Ishikawa (cell line): Measurements from ENCODE around the gene ZBTB21.

Experiments
- CEBPB ChIP-seq: IDR thresholded peaks from 2 replicates; pipeline ENCODE4 v1.6.1; 2012
- CREB1 ChIP-seq: IDR thresholded peaks from 2 replicates; pipeline ENCODE4 v1.6.1; 2012; ENCODE audit warnings: low read depth
- EGR1 ChIP-seq: IDR thresholded peaks from 2 replicates; pipeline ENCODE4 v1.6.1; 2012
- EP300 ChIP-seq: IDR thresholded peaks from 2 replicates; pipeline ENCODE4 v1.6.1; 2012; ENCODE audit warnings: borderline replicate concordance
- FOXM1 ChIP-seq: IDR thresholded peaks from 2 replicates; pipeline ENCODE4 v1.6.1; 2012; ENCODE audit warnings: low read depth, borderline replicate concordance
- NFIC ChIP-seq: IDR thresholded peaks from 2 replicates; pipeline ENCODE4 v1.6.1; 2012
- RAD21 ChIP-seq: IDR thresholded peaks from 2 replicates; pipeline ENCODE4 v1.6.1; 2012; ENCODE audit warnings: low read depth
- TAF1 ChIP-seq: IDR thresholded peaks from 2 replicates; pipeline ENCODE4 v1.6.1; 2012; ENCODE audit warnings: low read depth, mild to moderate bottlenecking
- TCF12 ChIP-seq: IDR thresholded peaks from 2 replicates; pipeline ENCODE4 v1.6.1; 2012; ENCODE audit warnings: low read depth
- TEAD4 ChIP-seq: IDR thresholded peaks from 2 replicates; pipeline ENCODE4 v1.6.1; 2012
- YY1 ChIP-seq: IDR thresholded peaks from 2 replicates; pipeline ENCODE4 v1.6.1; 2012; ENCODE audit warnings: low read depth
- ZBTB7A ChIP-seq: IDR thresholded peaks from 2 replicates; pipeline ENCODE4 v1.6.1; 2012; ENCODE audit warnings: low read depth
- TF ChIP-seq, protein P1 (sequence below): IDR thresholded peaks from 2 replicates; pipeline ENCODE4 v1.6.1; 2012
- TF ChIP-seq, protein P2 (sequence below): IDR thresholded peaks from 2 replicates; pipeline ENCODE4 v1.6.1; 2012
- TF ChIP-seq, protein P3 (sequence below): IDR thresholded peaks from 2 replicates; pipeline ENCODE4 v1.6.1; 2012; ENCODE audit warnings: low read depth, mild to moderate bottlenecking

The ZBTB21 gene

DNA sequence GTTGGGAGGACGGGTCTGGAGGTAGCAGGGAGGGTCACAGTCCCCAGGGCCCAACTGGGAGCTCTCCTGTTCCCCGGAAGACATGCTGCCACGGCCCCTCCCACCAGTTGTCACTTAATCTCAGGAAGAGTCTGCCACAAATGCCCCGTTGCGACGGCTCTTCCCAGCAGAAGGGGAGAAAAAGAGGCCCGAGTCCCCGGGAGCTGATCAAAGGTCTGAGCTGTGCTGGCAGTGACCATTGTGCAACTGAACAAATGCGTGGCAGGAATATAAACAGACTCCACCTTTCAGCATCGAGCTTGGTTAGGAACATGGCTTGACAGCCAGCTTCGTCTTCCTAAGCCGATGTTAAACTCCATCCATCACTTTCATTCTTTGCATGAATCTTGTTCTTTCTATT lies 27.8 kb upstream of the ZBTB21 start:
- no peak for TF ChIP-seq CEBPB
- TF ChIP-seq RAD21, result no peak
- TF ChIP-seq, protein P1, sequence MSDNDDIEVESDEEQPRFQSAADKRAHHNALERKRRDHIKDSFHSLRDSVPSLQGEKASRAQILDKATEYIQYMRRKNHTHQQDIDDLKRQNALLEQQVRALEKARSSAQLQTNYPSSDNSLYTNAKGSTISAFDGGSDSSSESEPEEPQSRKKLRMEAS, result no peak
- TF ChIP-seq, protein P2, sequence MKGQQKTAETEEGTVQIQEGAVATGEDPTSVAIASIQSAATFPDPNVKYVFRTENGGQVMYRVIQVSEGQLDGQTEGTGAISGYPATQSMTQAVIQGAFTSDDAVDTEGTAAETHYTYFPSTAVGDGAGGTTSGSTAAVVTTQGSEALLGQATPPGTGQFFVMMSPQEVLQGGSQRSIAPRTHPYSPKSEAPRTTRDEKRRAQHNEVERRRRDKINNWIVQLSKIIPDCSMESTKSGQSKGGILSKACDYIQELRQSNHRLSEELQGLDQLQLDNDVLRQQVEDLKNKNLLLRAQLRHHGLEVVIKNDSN, result no peak
- TF ChIP-seq CREB1, result no peak
- TF ChIP-seq EP300, result no peak
- no peak for TF ChIP-seq YY1
- no peak for TF ChIP-seq EGR1
- no peak for TF ChIP-seq NFIC
- no peak for TF ChIP-seq TCF12

DNA sequence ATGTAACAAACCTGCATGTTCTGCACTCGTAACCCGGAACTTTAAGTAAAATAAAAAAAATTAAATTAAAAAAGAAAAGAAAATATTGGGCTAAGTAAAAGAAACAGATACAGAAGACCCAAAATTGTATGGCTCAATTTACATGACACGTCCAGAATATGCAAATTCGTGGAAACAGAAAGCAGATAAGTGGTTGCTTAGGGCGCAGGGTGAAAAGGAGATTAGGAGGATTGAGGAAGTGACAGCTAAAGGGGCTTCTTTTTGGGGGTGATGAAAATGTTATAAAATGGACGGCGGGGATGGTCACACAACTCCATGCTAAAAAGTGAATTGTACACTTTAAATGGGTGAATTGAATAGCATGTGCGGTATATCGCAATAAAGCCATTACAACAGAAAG lies 27.4 kb upstream of the ZBTB21 start:
- TF ChIP-seq ZBTB7A (no peak), YY1 (no peak), RAD21 (no peak)

DNA sequence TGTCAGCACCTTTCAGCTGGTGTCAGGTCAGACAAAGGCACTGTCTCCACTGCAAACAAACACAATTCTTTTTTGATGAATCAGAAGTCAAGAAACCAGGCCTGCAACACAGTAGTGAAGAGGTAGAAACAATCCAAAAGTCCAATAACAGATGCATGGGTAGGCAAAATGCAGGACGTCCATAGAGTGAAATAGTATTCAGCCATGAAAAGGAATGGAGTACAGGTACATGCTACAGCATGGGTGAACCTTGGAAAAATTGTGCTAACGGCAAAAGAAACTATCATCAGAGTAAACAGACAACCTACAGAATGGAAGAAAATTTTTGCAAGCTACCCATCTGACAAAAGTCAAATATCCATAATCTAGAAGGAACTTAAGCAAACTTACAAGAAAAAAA lies 26.2 kb upstream of the ZBTB21 start:
- TF ChIP-seq CREB1, result no peak
- no peak for TF ChIP-seq CEBPB
- TF ChIP-seq, protein P2, result no peak
- TF ChIP-seq FOXM1, result no peak
- no peak for TF ChIP-seq TAF1
- no peak for TF ChIP-seq ZBTB7A
- no peak for TF ChIP-seq TCF12
- no peak for TF ChIP-seq EP300
- TF ChIP-seq, protein P1, result no peak
- TF ChIP-seq YY1, result no peak
- TF ChIP-seq RAD21, result no peak
- TF ChIP-seq NFIC, result no peak

DNA sequence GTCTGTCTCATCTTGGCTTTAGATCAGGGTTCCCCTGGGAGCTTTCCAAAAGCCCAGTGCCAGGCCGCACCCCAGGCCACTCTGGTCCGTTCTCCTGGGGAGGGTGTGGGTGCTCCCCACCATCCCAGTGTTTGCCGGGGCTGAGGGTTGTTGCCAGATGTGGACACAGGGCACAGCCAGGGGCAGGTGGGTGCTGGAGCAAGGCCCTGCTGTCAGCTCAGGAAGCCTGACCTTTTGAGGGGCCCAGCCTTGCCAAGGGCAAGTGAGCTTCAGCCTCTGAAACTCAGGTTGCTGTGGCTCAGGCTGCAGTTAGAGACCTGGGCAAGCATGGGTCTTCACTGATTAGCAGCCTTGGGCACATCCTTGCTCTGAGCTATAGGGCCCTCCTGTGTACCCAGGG lies 22.8 kb upstream of the ZBTB21 start:
- TF ChIP-seq CREB1 (no peak), EP300 (no peak), TAF1 (no peak), ZBTB7A (no peak), FOXM1 (no peak), CEBPB (no peak), TEAD4 (no peak), YY1 (no peak)
- TF ChIP-seq, protein P2, result no peak

DNA sequence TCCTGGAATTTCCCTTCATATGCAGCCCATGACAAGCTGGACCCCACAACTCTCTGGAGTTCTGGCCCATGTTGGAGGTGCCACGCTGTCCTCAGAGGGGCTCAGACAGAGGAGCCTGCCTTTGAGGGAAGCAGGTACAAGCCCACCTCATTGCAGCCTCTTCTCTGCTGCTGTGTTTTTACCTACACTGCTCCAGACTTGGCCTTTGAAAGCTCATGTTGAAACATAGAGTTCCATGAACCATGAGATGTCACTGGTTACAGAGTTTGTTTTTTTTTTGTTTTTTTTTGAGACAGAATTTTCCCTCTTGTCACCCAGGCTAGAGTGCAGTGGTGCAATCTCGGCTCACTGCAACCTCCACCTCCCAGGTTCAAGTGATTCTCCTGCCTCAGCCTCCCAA lies 22.1 kb upstream of the ZBTB21 start:
- TF ChIP-seq ZBTB7A, result no peak
- TF ChIP-seq, protein P2, result no peak
- TF ChIP-seq FOXM1, result no peak
- TF ChIP-seq RAD21, result no peak
- no peak for TF ChIP-seq EP300
- TF ChIP-seq YY1, result no peak
- TF ChIP-seq, protein P3, sequence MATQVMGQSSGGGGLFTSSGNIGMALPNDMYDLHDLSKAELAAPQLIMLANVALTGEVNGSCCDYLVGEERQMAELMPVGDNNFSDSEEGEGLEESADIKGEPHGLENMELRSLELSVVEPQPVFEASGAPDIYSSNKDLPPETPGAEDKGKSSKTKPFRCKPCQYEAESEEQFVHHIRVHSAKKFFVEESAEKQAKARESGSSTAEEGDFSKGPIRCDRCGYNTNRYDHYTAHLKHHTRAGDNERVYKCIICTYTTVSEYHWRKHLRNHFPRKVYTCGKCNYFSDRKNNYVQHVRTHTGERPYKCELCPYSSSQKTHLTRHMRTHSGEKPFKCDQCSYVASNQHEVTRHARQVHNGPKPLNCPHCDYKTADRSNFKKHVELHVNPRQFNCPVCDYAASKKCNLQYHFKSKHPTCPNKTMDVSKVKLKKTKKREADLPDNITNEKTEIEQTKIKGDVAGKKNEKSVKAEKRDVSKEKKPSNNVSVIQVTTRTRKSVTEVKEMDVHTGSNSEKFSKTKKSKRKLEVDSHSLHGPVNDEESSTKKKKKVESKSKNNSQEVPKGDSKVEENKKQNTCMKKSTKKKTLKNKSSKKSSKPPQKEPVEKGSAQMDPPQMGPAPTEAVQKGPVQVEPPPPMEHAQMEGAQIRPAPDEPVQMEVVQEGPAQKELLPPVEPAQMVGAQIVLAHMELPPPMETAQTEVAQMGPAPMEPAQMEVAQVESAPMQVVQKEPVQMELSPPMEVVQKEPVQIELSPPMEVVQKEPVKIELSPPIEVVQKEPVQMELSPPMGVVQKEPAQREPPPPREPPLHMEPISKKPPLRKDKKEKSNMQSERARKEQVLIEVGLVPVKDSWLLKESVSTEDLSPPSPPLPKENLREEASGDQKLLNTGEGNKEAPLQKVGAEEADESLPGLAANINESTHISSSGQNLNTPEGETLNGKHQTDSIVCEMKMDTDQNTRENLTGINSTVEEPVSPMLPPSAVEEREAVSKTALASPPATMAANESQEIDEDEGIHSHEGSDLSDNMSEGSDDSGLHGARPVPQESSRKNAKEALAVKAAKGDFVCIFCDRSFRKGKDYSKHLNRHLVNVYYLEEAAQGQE, result no peak
- TF ChIP-seq EGR1, result no peak
- TF ChIP-seq TCF12, result no peak
- no peak for TF ChIP-seq NFIC
- TF ChIP-seq TEAD4, result no peak
- TF ChIP-seq, protein P1, result no peak
- TF ChIP-seq CEBPB, result no peak
- no peak for TF ChIP-seq CREB1
- TF ChIP-seq TAF1, result no peak

DNA sequence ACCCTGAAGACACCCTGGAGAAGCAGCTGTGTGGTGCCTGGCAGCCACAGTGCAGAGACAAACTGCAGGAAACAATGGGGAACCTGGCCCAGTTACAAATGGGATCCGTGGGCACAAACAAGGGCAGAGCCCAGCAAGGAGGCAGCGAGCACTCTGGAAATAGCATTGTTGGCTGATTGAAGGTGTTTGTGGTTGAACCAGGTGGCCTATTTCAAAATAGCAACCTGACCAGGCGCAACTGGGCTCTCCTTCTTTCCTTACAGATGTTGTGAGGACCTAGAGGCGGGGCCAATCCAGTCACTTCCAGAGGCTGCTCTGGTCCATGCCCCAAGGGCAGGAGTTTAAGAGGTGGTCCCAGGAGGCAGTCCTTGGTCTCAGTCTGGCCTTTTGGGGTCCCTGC lies 21.7 kb upstream of the ZBTB21 start:
- TF ChIP-seq EP300, result no peak
- TF ChIP-seq, protein P2, result no peak
- TF ChIP-seq CREB1, result no peak
- no peak for TF ChIP-seq TEAD4
- TF ChIP-seq TCF12, result no peak
- no peak for TF ChIP-seq YY1
- TF ChIP-seq NFIC, result no peak

DNA sequence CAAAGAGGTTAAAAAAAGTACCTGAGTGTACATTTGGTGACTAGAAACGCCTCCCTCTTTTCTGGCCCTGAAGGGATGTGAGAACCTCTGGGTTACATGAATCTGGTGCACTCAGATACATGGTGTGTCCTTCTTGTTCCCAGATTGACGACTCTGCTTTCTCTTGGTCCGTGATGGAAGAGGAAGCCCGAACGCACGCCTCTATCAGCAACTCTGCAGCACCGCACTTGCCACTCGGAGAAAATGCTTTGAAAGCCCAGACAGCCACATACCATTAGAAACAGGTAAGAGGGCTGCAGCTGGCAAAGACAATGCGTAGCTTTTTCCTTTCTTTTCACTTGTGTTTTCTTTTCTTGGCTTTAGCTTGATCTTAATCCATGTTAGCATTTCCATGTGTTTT lies 21.1 kb upstream of the ZBTB21 start:
- no peak for TF ChIP-seq TEAD4
- TF ChIP-seq NFIC, result no peak
- no peak for TF ChIP-seq TCF12
